Measurements from ENCODE around the gene OXA1L. TPM values are rescaled to one million over a fixed set of nuclear protein-coding genes. Genes with fewer than 3 reads are reported as not detected.

The OXA1L gene
- total and polyA plus RNA-seq, 4 donors, result 81.3 to 99.8 (median 97.2) TPM

- no peak for ATAC-seq (ENCODE audit: insufficient read depth, low FRiP score)
- Histone ChIP-seq H3K9ac (ENCODE audit: insufficient read depth in 1 of 2, low read length in 2 of 2) (no peak overlapping the region), H3K4me3 (no peak overlapping the region), H3K27me3 (ENCODE audit: control insufficient read depth in 3 of 3, insufficient read depth in 3 of 3, low read length in 2 of 3) (no peaks in the 10 kb centered on the region), H3K4me1 (ENCODE audit: control insufficient read depth in 5 of 5, insufficient read depth in 5 of 5, low read length in 5 of 5) (no peaks in the 10 kb centered on the region), H3K9me3 (ENCODE audit: control insufficient read depth in 4 of 4, insufficient read depth in 3 of 4, low read length in 3 of 4) (no peaks in the 10 kb centered on the region), H3K27ac (ENCODE audit: low read depth in 1 of 2, low read length in 1 of 2) (peak overlapping the region in 1 of 2 donors; percentile 42), H3K36me3 (ENCODE audit: control insufficient read depth in 4 of 4, insufficient read depth in 4 of 4, low read length in 4 of 4) (peaks cover 0 to 1% (median 0%) of the 10 kb centered on the region in 4 donors)
- TF ChIP-seq CTCF (IDR thresholded peaks at IDR 0.05; ENCODE audit: control extremely low read depth, extremely low read depth), result no peak
- no peak for DNase-seq
- WGBS, 2 donors, result 0 to 47% methylated on average over 1 of the region's 1 CpG
Measured at GRCh38 chr14:22781301-22781991, 15.0 kb downstream of the OXA1L start.

- Histone ChIP-seq H3K4me3 (no peak overlapping the region), H3K4me1 (ENCODE audit: control insufficient read depth in 5 of 5, insufficient read depth in 5 of 5, low read length in 5 of 5) (no peaks in the 10 kb centered on the region), H3K36me3 (ENCODE audit: control insufficient read depth in 4 of 4, insufficient read depth in 4 of 4, low read length in 4 of 4) (peaks cover 0 to 1% (median 0%) of the 10 kb centered on the region in 4 donors), H3K27me3 (ENCODE audit: control insufficient read depth in 3 of 3, insufficient read depth in 3 of 3, low read length in 2 of 3) (no peaks in the 10 kb centered on the region), H3K27ac (ENCODE audit: low read depth in 1 of 2, low read length in 1 of 2) (no peak overlapping the region), H3K9me3 (ENCODE audit: control insufficient read depth in 4 of 4, insufficient read depth in 3 of 4, low read length in 3 of 4) (no peaks in the 10 kb centered on the region), H3K9ac (ENCODE audit: insufficient read depth in 1 of 2, low read length in 2 of 2) (no peak overlapping the region)
- no peak for TF ChIP-seq CTCF (IDR thresholded peaks at IDR 0.05; ENCODE audit: control extremely low read depth, extremely low read depth)
- ATAC-seq (ENCODE audit: insufficient read depth, low FRiP score) (no peak), DNase-seq (no peak)
- 93 to 97% methylated on average over 4 of the region's 4 CpGs for WGBS, 2 donors
Measured at GRCh38 chr14:22786685-22787084, 20.2 kb downstream of the OXA1L start.

- DNase-seq (no peak), ATAC-seq (ENCODE audit: insufficient read depth, low FRiP score) (no peak)
- no peak for TF ChIP-seq CTCF (IDR thresholded peaks at IDR 0.05; ENCODE audit: control extremely low read depth, extremely low read depth)
Measured at GRCh38 chr14:22791301-22791700, 24.8 kb downstream of the OXA1L start.

More at GRCh38 chr14:22791301-22791700, 24.8 kb downstream of the OXA1L start:
- WGBS, 2 donors, result 70 to 82% methylated on average over 3 of the region's 3 CpGs
- H3K36me3 ChIP-seq (ENCODE audit: control insufficient read depth in 4 of 4, insufficient read depth in 4 of 4, low read length in 4 of 4), result no peaks in the 10 kb centered on the region
- no peaks in the 10 kb centered on the region for H3K4me1 ChIP-seq (ENCODE audit: control insufficient read depth in 5 of 5, insufficient read depth in 5 of 5, low read length in 5 of 5)
- no peaks in the 10 kb centered on the region for H3K27me3 ChIP-seq (ENCODE audit: control insufficient read depth in 3 of 3, insufficient read depth in 3 of 3, low read length in 2 of 3)
- H3K9me3 ChIP-seq (ENCODE audit: control insufficient read depth in 4 of 4, insufficient read depth in 3 of 4, low read length in 3 of 4), result no peaks in the 10 kb centered on the region
- H3K27ac ChIP-seq (ENCODE audit: low read depth in 1 of 2, low read length in 1 of 2), result peak overlapping the region in 1 of 2 donors; percentile 50
- H3K9ac ChIP-seq (ENCODE audit: insufficient read depth in 1 of 2, low read length in 2 of 2), result no peak overlapping the region
- no peak overlapping the region for H3K4me3 ChIP-seq

All from lung (tissue), 12 donors.